Measurements from ENCODE around the gene TRPC6. TPM values are rescaled to one million over a fixed set of nuclear protein-coding genes. Genes with fewer than 3 reads are reported as not detected.
A peak's percentile ranks its signal among the peaks of the same experiment; 100 is the strongest.

Gene TRPC6
- total RNA-seq, 1 experiment from 2014 or later: 1.3 TPM

- POLR2A ChIA-PET: no interaction called here
Measured at GRCh38 chr11:101478587-101479369, 105.0 kb downstream of the TRPC6 start.

GRCh38 chr11:101477926-101478325 is 105.9 kb downstream of the TRPC6 start:
- Mint-ChIP-seq H3K27me3 (ENCODE audit: low read depth) (no peaks in the 10 kb centered on the region), H3K4me3 (no peak overlapping the region), H3K27ac (no peak overlapping the region), H3K4me1 (peaks cover 14% of the 10 kb centered on the region), H3K36me3 (no peaks in the 10 kb centered on the region), H3K9me3 (no peaks in the 10 kb centered on the region)
- ChIA-PET POLR2A (no interaction called here), CTCF (no interaction called here)
- ATAC-seq: no peak
- DNase-seq (ENCODE audit: low spot score): no peak
- no peak for TF ChIP-seq HMGXB4 (CRISPR knock-in tag; IDR thresholded peaks at IDR 0.05)
- TF ChIP-seq ZNF671 (CRISPR knock-in tag; IDR thresholded peaks at IDR 0.05): no peak
- TF ChIP-seq FOXP1 (CRISPR knock-in tag; IDR thresholded peaks at IDR 0.05; ENCODE audit: borderline replicate concordance): no peak
- TF ChIP-seq CREB1 (CRISPR knock-in tag; IDR thresholded peaks at IDR 0.05): no peak
- no peak for TF ChIP-seq ZNF532 (CRISPR knock-in tag; IDR thresholded peaks at IDR 0.05; ENCODE audit: borderline replicate concordance)
- no peak for TF ChIP-seq ATF1 (CRISPR knock-in tag; IDR thresholded peaks at IDR 0.05)
- no peak for TF ChIP-seq USF2 (CRISPR knock-in tag; IDR thresholded peaks at IDR 0.05)
- TF ChIP-seq RELA (CRISPR knock-in tag; IDR thresholded peaks at IDR 0.05; ENCODE audit: borderline replicate concordance): no peak
- no peak for TF ChIP-seq ZNF281 (CRISPR knock-in tag; IDR thresholded peaks at IDR 0.05)

More at GRCh38 chr11:101478587-101479369, 105.0 kb downstream of the TRPC6 start:
- H3K36me3 Mint-ChIP-seq: no peaks in the 10 kb centered on the region
- CTCF ChIA-PET: no interaction called here
- H3K9me3 Mint-ChIP-seq: no peaks in the 10 kb centered on the region
- peak; percentile 88 for ATAC-seq
- peaks cover 14% of the 10 kb centered on the region for H3K4me1 Mint-ChIP-seq
- no peak for DNase-seq (ENCODE audit: low spot score)
- TF ChIP-seq ZNF219 (CRISPR knock-in tag; IDR thresholded peaks at IDR 0.05; ENCODE audit: borderline replicate concordance) (no peak), EMX1 (CRISPR knock-in tag; IDR thresholded peaks at IDR 0.05) (no peak), GABPB1 (CRISPR knock-in tag; IDR thresholded peaks at IDR 0.05) (no peak), NFYB (CRISPR knock-in tag; conservative IDR thresholded peaks at IDR 0.05; ENCODE audit: low read depth) (no peak), ZMAT4 (CRISPR knock-in tag; IDR thresholded peaks at IDR 0.05) (no peak), AFF4 (CRISPR knock-in tag; IDR thresholded peaks at IDR 0.05; ENCODE audit: borderline replicate concordance) (no peak), ZNF416 (CRISPR knock-in tag; IDR thresholded peaks at IDR 0.05) (no peak), ATF3 (CRISPR knock-in tag; conservative IDR thresholded peaks at IDR 0.05) (no peak)
- H3K27ac Mint-ChIP-seq: no peak overlapping the region
- H3K4me3 Mint-ChIP-seq: no peak overlapping the region
- no peaks in the 10 kb centered on the region for H3K27me3 Mint-ChIP-seq (ENCODE audit: low read depth)

Data from WTC11 (cell line).